Kidney (tissue), 22 donors: ENCODE measurements around the gene ZNF891. TPM values are rescaled to one million over a fixed set of nuclear protein-coding genes. Genes with fewer than 3 reads are reported as not detected.

Experiments used
- DNase-seq, 5 donors: peaks; one replicate each; pipeline ENCODE4 v3.0.0-alpha.2; 2013 to 2020
- FAIRE-seq: peaks from 2 replicates; lab custom pipeline; 2012; peaks lifted over from hg19 to GRCh38; lab: Jason Lieb, UNC
- H3K27ac ChIP-seq, 2 donors: one replicate each; pipeline ENCODE4 v1.7.0; 2013; ENCODE audit warnings: low read depth in 2 of 2, low read length in 2 of 2, inconsistent platforms in 1 of 2
- H3K27me3 ChIP-seq: one replicate; pipeline ENCODE4 v1.7.1; 2013; ENCODE audit warnings: low read length, inconsistent platforms; ENCODE audit not compliant: control insufficient read depth, insufficient read depth
- H3K36me3 ChIP-seq, 3 donors: one replicate each; pipeline versions ENCODE4 v1.7.0 to v1.7.1; 2013; ENCODE audit warnings: low read length in 3 of 3, control low read depth in 1 of 3, inconsistent platforms in 1 of 3; ENCODE audit not compliant: insufficient read depth in 3 of 3, control insufficient read depth in 2 of 3
- H3K4me1 ChIP-seq, 3 donors: one replicate each; pipeline versions ENCODE4 v1.7.0 to v1.7.1; 2013; ENCODE audit warnings: low read length in 3 of 3, inconsistent platforms in 1 of 3, low read depth in 1 of 3; ENCODE audit not compliant: control insufficient read depth in 2 of 3, insufficient read depth in 2 of 3
- H3K4me3 ChIP-seq, 3 donors: one replicate each; pipeline versions ENCODE4 v1.7.0 to v1.8.1; 2013; ENCODE audit warnings: low read length in 3 of 3, control low read depth in 1 of 3, inconsistent platforms in 1 of 3
- H3K9ac ChIP-seq, 3 donors: one replicate each; pipeline versions ENCODE4 v1.7.0 to v1.7.1; 2013; ENCODE audit warnings: low read length in 3 of 3, control low read depth in 1 of 3, inconsistent platforms in 1 of 3
- H3K9me3 ChIP-seq, 3 donors: one replicate each; pipeline versions ENCODE4 v1.7.0 to v1.7.1; 2013; ENCODE audit warnings: low read length in 3 of 3, control low read depth in 1 of 3, inconsistent platforms in 1 of 3; ENCODE audit not compliant: control insufficient read depth in 2 of 3, insufficient read depth in 1 of 3
- intact Hi-C: fragments of 100-400 bp; cut with DNase I; formaldehyde crosslinking; loops from one replicate; pipeline ENCODE4 v1.11.1; 2022
- long read RNA-seq, 10 donors: library from polyadenylated mRNA in 1 of 10; unstranded in 1 of 10; transcript quantifications; one replicate each; pipeline ENCODE4 v2.0.0 and lab custom pipeline, GENCODE V29; 2021 to 2026
- polyA plus RNA-seq: library from polyadenylated mRNA; stranded (reverse); fragments of 350-450 nt; fragmentation: Illumina TruSeq; extraction: RNeasy Lipid Tissue Mini Kit (QIAGEN cat#74804); gene quantifications from one replicate; pipeline ENCODE4 v1.2.3, GENCODE V29; 2014; ENCODE audit warnings: low read depth, low replicate concordance; ENCODE audit not compliant: insufficient read depth
- total RNA-seq: library from RNA; stranded (reverse); fragmentation: NEBNext Ultra II Directional; extraction: Animal tissue kit (Norgen Biotek cat#: 25700); gene quantifications from one replicate; pipeline ENCODE4 v1.2.1, GENCODE V29; 2021
- TF ChIP-seq, protein P1 (sequence below): IDR thresholded peaks from 3 replicates; pipeline ENCODE4 v1.5.1; 2012; ENCODE audit warnings: mild to moderate bottlenecking, moderate library complexity, borderline replicate concordance; ENCODE audit not compliant: insufficient read depth; ENCODE audit errors: extremely low read depth
- donor health status: control.
- donor health status: control.
- donor health status: control.
- donor health status: control.
- donor health status: control.
- donor health status: DM: yes; HTN: yes; CAD: no.
- donor health status: Normal renal cell carcinoma (clear cell type).

Gene ZNF891
- total RNA-seq (3.1 TPM), polyA plus RNA-seq (0.39 TPM)
- long read RNA-seq, donor 1, full-length matches to known transcripts, result 1 of 1 reads
- long read RNA-seq, donor 1, partial matches to known transcripts, result 0 of 1 reads
- long read RNA-seq, donor 1, other reads (novel, unspliced or antisense), result 0 of 1 reads
- long read RNA-seq, donor 2, full-length matches to known transcripts, result 4 of 4 reads
- long read RNA-seq, donor 2, partial matches to known transcripts, result 0 of 4 reads
- long read RNA-seq, donor 2, other reads (novel, unspliced or antisense), result 0 of 4 reads
- long read RNA-seq, donor 3, full-length matches to known transcripts, result 4 of 4 reads
- long read RNA-seq, donor 3, partial matches to known transcripts, result 0 of 4 reads
- long read RNA-seq, donor 3, other reads (novel, unspliced or antisense), result 0 of 4 reads
- long read RNA-seq, donor 4, full-length matches to known transcripts, result 2 of 2 reads
- long read RNA-seq, donor 4, partial matches to known transcripts, result 0 of 2 reads
- long read RNA-seq, donor 4, other reads (novel, unspliced or antisense), result 0 of 2 reads
- long read RNA-seq, donor 5, full-length matches to known transcripts, result 1 of 1 reads
- long read RNA-seq, donor 5, partial matches to known transcripts, result 0 of 1 reads
- long read RNA-seq, donor 5, other reads (novel, unspliced or antisense), result 0 of 1 reads
- long read RNA-seq, donor 6, partial matches to known transcripts, result 28 of 37 reads
- long read RNA-seq, donor 6, other reads (novel, unspliced or antisense), result 9 of 37 reads
- long read RNA-seq, donor 7, full-length matches to known transcripts, result 4 of 8 reads
- long read RNA-seq, donor 7, partial matches to known transcripts, result 0 of 8 reads
- long read RNA-seq, donor 7, other reads (novel, unspliced or antisense), result 4 of 8 reads
- long read RNA-seq, donor 8, full-length matches to known transcripts, result 1 of 1 reads
- long read RNA-seq, donor 8, partial matches to known transcripts, result 0 of 1 reads
- long read RNA-seq, donor 8, other reads (novel, unspliced or antisense), result 0 of 1 reads
- long read RNA-seq, donor 9, full-length matches to known transcripts, result 1 of 1 reads
- long read RNA-seq, donor 9, partial matches to known transcripts, result 0 of 1 reads
- long read RNA-seq, donor 9, other reads (novel, unspliced or antisense), result 0 of 1 reads
- long read RNA-seq, donor 10, full-length matches to known transcripts, result 1 of 1 reads
- long read RNA-seq, donor 10, partial matches to known transcripts, result 0 of 1 reads
- long read RNA-seq, donor 10, other reads (novel, unspliced or antisense), result 0 of 1 reads

DNA sequence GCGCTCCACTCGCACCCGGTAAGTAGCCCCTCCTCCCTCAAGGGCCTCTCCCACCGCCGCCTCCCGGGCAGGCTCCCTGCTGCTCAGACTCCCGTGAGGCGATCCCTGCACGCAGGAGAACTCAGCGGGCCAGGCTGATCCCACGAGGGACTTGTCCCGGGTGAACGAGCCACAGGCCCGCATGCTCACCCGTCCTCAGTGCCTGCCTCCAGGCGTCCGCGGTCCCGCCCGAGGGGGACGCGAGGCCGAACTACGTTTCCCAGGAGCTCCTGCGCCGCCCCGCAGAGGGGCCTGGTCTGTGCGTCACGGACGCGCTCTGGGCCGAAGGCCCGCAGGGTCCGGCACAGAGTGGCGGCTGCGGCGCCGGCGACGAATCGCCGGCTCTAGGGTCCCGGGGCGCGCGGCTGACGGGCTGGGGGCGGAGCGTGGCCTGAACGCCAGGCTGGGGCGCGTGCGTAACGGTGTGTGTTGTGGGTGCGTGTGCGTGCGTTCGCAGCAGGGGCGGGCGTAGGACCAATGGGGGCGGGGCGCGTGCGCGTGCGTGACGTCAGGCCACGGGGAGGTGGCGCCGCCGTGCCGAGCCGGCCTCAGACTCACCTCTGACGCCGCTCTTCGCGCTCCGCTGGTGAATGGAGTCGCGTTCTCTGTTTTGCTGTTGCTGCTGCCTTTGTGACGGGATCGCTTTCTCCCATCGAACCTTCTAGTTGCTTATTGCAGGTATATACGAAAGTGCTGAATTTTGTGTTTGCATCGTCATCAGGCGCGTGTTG lies at the start of gene ZNF891, which contains the start of gene ZNF10:
TSS of gene ZNF891 (minus strand) at position 237 of the 770 bp plus-strand sequence. CDS start 8,356 bp downstream, outside the sequence.
TSS of gene ZNF10 (plus strand) at position 590 of the 770 bp plus-strand sequence. CDS start 13,866 bp downstream, outside the sequence.
- peaks cover 9 to 17% (median 10%) of the 10 kb centered on the region in 3 donors for H3K36me3 ChIP-seq
- TF ChIP-seq, protein P1, sequence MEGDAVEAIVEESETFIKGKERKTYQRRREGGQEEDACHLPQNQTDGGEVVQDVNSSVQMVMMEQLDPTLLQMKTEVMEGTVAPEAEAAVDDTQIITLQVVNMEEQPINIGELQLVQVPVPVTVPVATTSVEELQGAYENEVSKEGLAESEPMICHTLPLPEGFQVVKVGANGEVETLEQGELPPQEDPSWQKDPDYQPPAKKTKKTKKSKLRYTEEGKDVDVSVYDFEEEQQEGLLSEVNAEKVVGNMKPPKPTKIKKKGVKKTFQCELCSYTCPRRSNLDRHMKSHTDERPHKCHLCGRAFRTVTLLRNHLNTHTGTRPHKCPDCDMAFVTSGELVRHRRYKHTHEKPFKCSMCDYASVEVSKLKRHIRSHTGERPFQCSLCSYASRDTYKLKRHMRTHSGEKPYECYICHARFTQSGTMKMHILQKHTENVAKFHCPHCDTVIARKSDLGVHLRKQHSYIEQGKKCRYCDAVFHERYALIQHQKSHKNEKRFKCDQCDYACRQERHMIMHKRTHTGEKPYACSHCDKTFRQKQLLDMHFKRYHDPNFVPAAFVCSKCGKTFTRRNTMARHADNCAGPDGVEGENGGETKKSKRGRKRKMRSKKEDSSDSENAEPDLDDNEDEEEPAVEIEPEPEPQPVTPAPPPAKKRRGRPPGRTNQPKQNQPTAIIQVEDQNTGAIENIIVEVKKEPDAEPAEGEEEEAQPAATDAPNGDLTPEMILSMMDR, result no peak
- intact Hi-C loops, result no loop called here
- H3K27ac ChIP-seq, result peak within 1 kb of the TSS; percentile 92 to 98
- DNase-seq (peak; percentile 97 to 99 (median 98)), FAIRE-seq (no peak)
- H3K4me1 ChIP-seq, result no peaks in the 10 kb centered on the region
- peak within 1 kb of the TSS; percentile 83 to 99 (median 89) for H3K4me3 ChIP-seq
- H3K9me3 ChIP-seq, result peaks cover 8 to 34% (median 18%) of the 10 kb centered on the region in 3 donors
- H3K9ac ChIP-seq, result peak within 1 kb of the TSS; percentile 75 to 90 (median 85)
- H3K27me3 ChIP-seq, result no peaks in the 10 kb centered on the region

DNA sequence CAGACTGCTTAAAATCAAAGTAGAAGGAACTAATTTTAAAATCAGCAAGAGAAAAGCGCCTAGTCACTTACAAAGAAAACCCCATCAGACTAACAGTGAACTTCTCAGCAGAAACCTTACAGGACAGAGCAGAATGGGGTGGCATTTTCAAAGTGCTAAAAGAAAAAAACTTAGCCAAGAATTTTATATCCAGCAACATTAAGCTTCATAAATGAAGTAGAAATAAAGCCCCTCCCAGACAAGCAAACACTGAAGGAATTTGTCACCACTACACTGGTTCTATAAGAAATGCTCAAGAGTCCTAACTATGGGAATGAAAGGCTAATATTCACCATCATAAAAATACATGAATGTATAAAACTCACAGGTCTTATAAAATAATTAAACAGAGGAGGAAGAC lies 44.8 kb upstream of the ZNF891 start:
- intact Hi-C loops, result no loop called here
- FAIRE-seq, result no peak
- Histone ChIP-seq H3K4me1 (no peaks in the 10 kb centered on the region), H3K9ac (no peak overlapping the region), H3K27ac (no peak overlapping the region), H3K36me3 (no peaks in the 10 kb centered on the region), H3K27me3 (no peaks in the 10 kb centered on the region), H3K4me3 (no peak overlapping the region), H3K9me3 (peaks cover 0 to 30% (median 3%) of the 10 kb centered on the region in 3 donors)
- DNase-seq, result no peak
- TF ChIP-seq, protein P1, result no peak

DNA sequence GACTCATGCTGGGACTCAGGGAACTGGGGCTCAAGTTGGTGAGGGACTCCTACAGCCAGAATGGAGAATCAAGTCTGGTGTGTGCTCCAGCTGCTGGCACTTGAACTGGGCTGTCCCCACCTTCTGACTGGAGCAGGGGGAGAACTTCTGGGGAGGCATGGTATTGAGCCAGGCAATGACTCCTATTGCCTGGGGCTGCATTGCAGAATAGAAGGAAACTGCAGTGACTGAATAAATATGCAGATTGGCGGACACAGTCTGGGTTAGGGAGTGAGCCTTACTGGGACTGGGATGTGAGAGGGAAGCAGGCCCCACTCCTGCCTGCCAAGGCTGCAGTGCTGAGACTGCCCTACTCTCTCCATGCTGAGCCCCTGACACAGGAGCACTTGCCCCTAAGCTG lies 42.4 kb upstream of the ZNF891 start:
- TF ChIP-seq, protein P1, result no peak
- Histone ChIP-seq H3K9me3 (peaks cover 0 to 39% (median 7%) of the 10 kb centered on the region in 3 donors), H3K4me1 (no peaks in the 10 kb centered on the region), H3K36me3 (no peaks in the 10 kb centered on the region), H3K4me3 (no peak overlapping the region), H3K27ac (no peak overlapping the region), H3K9ac (no peak overlapping the region), H3K27me3 (no peaks in the 10 kb centered on the region)
- intact Hi-C loops, result no loop called here
- FAIRE-seq, result no peak
- no peak for DNase-seq
